SH-SY5Y (cell line): Measurements from ENCODE around the gene PSME1.

Experiments
- GATA2 ChIP-seq: IDR thresholded peaks from 2 replicates; pipeline ENCODE4 v1.6.1; 2011; ENCODE audit warnings: mild to moderate bottlenecking, low read depth, low read length
- GATA3 ChIP-seq: IDR thresholded peaks from 2 replicates; pipeline ENCODE4 v1.6.1; 2011; ENCODE audit warnings: low read depth, mild to moderate bottlenecking, low read length, moderate library complexity

GRCh38 chr14:24179294-24179960 is 43.4 kb downstream of the PSME1 start:
- TF ChIP-seq GATA2 (no peak), GATA3 (no peak)
